Ramos (cell line): ENCODE measurements around the gene TDO2.
"Not testable (repeated sequence)": the region's sequence is repeated elsewhere in the genome, so short reads cannot be mapped to it uniquely, and the experiment has no call there.

Source experiments
- in situ Hi-C: fragments of 300-500 bp; cut with MboI; formaldehyde crosslinking; loops from one replicate; pipeline ENCODE4 v1.14.3; 2022; ENCODE audit warnings: low sequenced_read_pairs; ENCODE audit not compliant: unreplicated experiment

Gene TDO2

GRCh38 chr4:155906554-155907247 is 3.2 kb downstream of the TDO2 start:
- in situ Hi-C loops = no loop called here

DNA sequence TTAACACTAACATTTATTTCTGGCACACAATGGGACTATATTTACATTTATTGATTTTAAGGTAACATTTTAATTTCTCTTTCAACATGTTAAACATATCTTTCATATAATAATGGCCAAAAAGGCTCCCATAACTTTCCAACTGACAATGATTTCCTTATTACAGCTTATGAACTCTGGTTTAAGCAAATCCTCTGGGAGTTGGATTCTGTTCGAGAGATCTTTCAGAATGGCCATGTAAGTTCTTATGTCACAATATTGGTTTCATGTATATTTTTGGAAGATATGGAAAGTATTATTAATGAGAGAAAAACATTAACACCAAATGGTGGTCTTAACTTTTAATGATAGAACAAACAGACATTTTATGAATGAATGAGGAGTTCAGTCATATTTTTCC is 4.1 kb downstream of the TDO2 start:
- in situ Hi-C loops = no loop called here

- in situ Hi-C loops = no loop called here
These were observed 5.0 kb downstream of the TDO2 start for GRCh38 chr4:155908187-155909139.

GRCh38 chr4:155909615-155910226 is 6.2 kb downstream of the TDO2 start:
- in situ Hi-C loops = no loop called here

- in situ Hi-C loops = no loop called here
These were observed 8.4 kb downstream of the TDO2 start for GRCh38 chr4:155911905-155912304.

DNA sequence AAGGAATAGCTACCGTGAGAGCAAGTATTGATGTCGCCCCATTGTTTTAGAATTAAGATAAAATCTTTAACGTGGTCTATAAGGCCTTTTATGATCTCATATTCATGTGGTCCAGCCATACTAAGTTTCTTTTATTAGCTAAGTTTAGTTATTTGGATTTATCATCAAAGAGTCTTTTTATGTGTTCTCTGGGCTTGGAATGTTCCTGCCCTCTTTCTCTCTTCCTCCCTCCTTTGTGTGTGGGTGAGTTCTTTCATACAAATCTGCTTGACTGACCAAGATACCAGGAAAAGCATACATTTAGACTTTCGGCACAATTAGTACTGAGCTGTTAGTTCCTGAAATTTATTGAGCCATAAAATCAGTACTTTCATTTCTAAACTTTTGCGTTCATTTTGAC is 11.3 kb downstream of the TDO2 start:
- in situ Hi-C loops = no loop called here

DNA sequence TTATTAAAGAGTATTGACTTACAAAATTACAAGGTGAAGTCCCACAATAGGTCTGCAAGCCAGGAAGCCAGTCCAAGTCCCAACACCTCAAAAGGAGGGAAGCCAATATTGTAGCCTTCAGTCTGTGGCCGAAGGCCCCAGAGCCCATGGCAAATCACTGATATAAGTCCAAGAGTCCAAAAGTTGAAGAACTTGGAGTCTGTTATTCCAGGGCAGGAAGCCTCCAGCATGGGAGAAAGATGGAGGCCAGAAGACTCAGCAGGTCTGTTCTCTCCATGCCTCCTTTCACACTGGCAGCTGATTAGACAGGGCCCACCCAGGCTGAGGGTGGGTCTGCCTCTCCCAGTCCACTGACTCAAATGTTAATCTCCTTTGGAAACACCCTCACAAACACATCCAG is 18.1 kb downstream of the TDO2 start:
- in situ Hi-C loops = no loop called here

DNA sequence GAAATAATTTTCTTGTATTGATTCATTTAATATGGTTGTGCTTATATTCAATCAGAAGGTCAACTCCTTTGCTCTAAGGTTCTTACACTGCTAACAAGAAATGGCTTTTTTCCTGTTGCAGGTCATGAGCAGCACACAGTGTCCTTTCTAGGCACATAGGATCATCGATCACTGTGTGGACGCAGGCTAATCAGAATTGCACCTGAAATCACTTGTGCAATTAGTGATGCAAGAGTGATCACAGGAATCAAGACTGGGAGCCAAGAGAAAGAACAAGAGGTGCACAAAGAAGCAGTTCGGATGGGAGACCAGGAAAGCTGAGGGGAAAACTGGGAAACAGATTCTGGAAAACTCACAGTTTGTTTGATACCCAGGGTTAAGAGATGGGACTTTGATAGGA is 21.1 kb downstream of the TDO2 start:
- in situ Hi-C loops = no loop called here

DNA sequence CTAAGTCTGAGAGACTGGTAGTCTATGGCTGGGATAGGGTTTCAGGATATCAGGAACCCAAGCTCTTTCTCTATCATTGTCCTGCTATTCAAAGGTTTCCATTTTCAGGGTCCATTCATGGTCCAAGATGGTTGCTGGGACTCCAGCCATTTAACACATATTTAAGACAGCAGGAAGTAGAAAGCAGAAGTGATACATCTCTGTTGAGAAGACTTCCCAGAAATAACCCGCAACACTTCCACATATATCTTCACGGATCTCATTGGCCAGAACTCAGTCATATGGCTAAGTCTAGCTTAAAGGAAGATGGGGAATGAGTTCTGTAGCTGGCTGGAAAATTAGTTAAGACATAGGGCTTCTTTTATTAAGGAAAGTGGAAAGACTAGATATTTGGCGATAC is 26.3 kb downstream of the TDO2 start:
- in situ Hi-C loops = no loop called here

GRCh38 chr4:155930330-155930729 is 26.8 kb downstream of the TDO2 start:
- in situ Hi-C loops = no loop called here

DNA sequence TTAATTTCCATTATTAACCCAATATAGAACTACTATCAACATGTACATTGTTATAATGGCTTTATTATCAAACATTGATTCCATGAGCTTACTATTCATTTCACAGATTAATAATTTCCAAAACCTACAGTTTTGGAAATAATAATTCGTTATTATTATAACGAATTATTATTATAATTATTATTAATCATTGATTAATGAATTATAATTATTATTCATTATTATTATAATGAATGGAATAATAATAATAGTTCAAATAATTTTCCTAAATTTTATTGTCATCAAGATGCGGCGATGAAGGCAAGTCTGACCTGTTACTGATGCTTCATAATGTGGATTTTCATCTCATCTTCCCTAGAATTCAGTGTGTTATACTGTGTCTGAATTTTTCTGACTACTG is 28.1 kb downstream of the TDO2 start:
- in situ Hi-C loops = no loop called here

- in situ Hi-C loops = not testable (repeated sequence)
These were observed 31.1 kb downstream of the TDO2 start for GRCh38 chr4:155934634-155935033.

DNA sequence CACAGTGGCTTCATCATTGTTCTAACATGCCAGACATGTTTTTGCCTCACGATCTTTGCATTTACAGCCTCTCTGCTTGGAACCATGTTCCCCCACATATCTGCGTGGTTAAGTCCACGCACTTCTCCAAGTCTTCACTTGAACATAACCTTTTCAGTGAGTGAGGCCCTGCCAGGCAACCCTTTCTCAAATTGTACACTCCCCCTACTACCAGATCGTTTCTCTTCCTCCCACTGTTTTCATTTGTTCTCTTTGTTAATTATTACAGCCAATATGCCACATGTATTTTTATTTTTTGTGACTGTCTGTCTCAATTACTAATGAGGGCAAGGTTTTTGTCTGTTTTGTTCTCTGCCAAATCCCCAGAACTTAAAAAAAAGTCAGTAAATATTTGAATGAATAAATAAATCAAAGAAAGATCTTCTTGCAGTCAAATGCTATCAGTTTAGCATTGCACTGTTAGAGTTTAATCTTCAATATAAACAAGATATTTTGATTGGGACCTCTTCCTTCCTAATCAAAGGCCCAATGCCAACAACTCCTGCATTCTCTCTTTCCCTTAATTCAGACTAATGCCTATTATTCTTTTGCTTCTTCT is 32.0 kb downstream of the TDO2 start:
- in situ Hi-C loops = no loop called here

- in situ Hi-C loops = no loop called here
These were observed 37.7 kb downstream of the TDO2 start for GRCh38 chr4:155941085-155941790.

- in situ Hi-C loops = no loop called here
These were observed 38.3 kb downstream of the TDO2 start for GRCh38 chr4:155941820-155942219.

DNA sequence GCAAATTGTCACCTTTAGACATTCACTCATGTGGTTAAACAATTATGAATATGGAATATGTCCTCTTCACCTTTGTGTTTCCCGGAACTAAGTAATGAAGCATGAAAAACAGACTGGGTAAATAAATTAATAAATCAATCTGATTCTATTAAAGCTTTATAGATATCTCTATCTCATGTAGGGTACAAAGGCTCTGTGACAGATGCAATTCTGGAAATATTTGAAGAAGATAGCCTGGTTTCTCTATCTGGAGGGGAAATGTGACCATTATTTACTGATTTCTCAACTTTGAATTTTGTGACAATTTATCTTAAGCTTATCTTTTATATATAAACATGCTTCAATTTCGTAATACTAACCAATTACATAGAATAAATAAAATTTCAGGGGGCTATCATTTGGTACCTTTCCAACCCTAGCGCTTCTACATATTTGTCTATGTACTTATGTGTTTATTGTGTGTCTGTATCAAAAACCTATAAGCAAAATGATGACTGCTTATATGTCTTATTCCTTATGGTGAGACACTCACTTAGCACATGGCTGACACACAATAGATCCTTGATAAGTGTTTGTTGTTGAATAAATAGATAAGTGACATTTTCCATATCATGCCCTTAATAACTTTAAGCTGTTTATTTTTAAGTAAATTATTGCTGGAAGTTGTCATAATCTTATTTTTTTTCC is 40.3 kb downstream of the TDO2 start:
- in situ Hi-C loops = no loop called here

- in situ Hi-C loops = no loop called here
These were observed 41.0 kb downstream of the TDO2 start for GRCh38 chr4:155944516-155944915.

- in situ Hi-C loops = no loop called here
These were observed 43.0 kb downstream of the TDO2 start for GRCh38 chr4:155946486-155946885.

GRCh38 chr4:155948541-155948940 is 45.0 kb downstream of the TDO2 start:
- in situ Hi-C loops = no loop called here

- in situ Hi-C loops = no loop called here
These were observed 47.0 kb downstream of the TDO2 start for GRCh38 chr4:155950461-155950860.
